GM21447 (cell line): ENCODE data around the gene SHC3.

Experiments
- ATAC-seq: cut with Tn5 transposase; IDR thresholded peaks from one replicate; pipeline ENCODE4 v1.9.1; 2021; ENCODE audit not compliant: unreplicated experiment

SHC3 gene

DNA sequence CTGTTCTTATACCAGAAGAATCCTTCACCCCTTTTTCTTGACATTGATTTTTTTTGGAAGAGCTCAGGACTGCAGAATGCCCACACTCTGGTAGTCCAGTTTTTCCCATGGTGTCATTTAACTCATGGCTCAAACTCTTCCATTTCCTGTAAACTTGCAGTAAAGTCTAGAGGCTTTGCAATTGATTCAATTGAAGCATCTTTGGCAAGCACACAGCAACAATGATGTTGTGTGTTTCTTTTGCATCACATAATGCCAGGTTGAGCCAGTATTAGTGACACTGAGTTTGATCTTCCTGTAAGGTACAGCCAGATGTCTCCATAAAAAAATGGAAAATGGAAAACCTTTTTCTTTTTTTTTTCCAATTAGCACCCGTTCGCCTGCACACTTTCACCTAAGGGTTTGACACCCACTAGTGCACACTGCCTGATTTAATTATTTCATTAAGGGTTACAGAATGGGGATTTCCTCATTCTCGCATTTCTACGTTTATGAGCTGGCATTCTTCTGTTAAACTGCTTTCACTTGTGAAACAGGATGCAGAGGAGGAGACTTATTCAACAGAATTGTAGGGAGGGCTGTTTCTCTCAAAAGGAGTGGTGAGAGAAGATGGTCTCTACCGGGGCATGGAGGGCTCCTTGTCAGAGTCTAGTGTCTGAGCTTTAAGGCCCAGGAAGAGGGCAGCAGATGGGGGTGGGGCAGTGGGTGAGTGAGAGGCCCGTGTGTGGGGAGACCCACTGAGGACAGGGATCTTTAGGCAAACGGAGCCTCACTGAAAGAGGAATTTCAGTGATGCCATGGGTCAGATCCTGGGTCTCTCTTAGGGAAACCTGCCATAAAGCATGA lies 189.6 kb downstream of the SHC3 start:
- ATAC-seq, result no peak

DNA sequence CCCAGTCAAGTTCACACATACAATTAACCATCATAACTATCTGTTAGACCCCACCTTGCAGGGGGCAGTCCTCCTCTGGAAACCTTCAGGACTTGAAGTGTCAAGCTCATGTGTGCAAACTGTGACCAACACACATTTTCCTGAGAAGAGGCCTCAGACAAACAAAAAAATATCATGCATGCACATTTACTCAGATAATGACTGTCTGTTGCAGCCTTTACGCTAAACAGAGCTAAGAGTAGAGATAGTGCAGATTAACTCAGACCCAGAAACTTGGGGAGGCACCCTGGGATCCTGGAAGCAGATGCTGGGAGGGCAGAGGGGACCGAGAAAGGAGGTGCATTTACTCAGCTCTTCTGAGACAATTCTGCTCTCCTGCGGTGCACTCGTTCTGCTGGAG lies 191.0 kb downstream of the SHC3 start:
- no peak for ATAC-seq

DNA sequence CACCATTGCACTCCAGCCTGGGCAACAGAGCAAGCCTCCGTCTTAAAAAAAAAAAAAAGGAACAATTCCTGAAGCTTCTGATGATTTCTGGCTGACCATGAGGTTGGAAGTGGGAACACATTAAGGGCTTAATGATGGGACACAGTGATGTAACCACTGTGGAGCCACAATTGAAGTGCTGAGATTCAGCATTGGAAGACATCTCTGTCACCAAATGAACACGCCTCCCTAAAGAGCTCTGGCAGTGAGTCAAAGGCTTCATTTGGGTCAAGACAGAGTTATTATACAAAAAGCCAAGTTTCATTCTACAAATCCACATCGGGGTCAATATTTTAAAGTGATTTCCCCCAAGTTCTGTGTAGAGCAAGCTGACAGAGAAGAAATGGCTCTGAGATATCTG lies 191.8 kb downstream of the SHC3 start:
- no peak for ATAC-seq

DNA sequence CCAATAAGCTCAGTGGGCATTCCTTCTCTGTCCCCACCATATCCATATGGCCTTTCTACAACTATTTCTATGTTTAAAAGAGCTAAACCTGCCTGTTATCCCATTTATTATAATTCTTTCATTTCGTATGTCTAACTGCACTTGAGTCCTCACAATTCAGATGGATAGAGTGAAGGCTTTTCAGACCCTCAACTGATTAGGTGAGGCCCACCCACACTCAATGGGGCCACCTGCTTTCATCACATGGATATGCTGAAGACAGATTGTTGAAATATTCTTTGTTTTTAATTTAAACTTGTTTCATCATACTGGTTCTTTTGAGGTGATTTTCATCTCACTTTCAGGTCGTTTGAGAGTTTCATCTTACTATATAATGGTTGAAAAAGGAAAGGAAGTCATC lies 193.0 kb downstream of the SHC3 start:
- no peak for ATAC-seq

DNA sequence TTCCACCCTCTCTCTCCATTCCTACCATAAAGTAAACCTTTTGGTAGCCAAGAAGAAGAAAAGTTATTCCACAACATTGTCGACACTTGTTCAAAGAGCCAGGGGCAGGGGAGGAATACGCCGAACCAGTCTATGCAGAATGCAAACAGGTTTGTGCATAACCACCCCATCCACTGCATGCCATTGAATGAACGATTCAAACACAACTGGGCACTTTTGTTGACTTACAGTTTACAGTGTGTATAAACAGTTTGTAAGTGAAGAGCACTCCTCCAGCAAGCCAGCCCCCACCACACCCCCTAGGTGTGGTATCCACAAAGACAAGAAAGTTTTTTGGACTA lies 194.1 kb downstream of the SHC3 start:
- no peak for ATAC-seq

DNA sequence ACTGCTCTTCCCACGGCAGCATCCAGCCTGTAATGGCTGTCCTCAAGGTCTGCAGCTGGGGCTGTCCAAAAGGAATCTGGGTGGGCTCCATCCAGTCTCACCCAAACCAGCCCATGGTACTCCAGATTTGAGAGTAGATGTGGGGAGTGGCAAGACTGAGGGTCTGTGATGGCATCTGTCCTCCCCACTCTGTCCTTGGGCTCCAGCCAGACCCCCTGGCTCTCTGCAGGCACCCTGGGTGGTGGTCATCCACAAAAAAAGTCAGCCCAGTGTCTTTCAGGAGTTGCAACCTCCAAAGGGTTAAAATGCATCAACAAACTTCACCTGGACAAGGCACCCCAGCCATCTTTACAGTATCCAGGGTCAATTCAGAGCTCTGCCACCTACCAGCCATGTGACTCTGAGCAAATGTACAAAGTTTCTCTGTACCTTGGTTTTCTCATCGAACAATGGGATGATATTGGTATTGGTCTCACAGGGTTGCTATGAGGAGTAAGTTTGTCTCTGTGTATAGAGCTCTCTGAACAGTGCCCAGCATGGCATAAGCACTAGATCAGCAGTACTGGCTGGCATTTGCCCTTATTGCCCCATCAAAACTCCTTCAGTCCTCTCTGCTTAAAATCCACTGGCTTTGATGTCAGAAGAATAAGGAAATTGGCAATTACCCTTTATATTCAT lies 194.6 kb downstream of the SHC3 start:
- ATAC-seq, result no peak

DNA sequence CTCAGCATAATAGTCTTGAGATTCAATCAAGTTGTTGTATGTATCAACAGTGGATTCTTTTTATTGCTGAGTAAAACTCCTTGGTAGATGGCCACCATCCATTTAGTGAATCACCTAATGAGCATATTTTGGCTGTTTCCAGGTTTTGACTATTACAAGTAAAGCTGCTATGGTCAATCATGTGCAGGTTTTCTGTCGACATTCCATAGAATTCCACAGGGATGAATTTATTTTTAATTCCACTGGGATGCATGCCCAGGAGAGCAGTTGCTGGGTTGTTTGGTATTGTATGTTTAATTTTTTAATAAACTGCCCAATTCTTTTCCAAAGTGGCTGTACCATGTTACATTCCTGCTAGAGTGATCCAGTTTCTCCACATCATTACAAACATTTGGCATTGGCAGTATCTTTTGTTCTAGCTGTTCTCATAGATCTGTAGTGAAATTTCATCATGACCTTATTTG lies 197.8 kb downstream of the SHC3 start:
- no peak for ATAC-seq

DNA sequence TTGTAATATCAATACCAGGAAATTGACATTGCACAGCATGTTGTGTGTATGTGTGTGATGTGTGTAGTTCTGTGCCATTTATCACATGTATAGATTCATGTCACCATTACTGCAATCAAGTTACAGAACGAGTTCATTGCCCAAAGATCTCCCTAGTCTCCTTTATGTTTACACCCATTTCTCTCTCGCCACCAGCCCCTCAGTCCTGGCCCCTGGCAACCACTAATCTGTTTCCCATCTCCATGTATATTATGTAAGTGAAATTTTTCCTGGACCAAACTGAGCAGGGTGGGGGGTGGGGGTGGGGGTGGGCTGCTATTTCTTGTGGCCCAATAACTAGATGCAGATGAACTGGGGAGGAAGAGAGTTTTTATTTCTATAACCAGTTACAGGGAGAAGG lies 198.8 kb downstream of the SHC3 start:
- no peak for ATAC-seq

DNA sequence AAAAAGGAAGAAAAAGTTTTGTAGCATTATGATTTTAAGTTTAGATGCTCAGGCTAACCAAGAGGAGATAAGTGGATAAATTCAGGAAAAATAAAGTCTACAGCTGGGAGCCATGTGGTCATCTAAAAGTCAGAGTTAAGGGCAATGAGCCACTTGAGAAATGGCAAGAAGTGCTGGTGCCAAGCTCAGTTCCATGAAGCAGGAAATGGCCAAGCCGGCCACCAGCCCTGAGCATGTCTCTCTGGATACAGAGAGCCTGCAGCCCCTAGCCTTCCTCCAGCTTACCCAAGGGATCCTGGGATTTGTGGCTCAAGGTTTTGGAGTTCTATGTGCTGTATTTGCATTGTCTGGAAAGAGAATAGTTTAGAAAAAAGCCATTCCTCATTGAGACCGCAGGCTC lies 199.6 kb downstream of the SHC3 start:
- ATAC-seq, result no peak

DNA sequence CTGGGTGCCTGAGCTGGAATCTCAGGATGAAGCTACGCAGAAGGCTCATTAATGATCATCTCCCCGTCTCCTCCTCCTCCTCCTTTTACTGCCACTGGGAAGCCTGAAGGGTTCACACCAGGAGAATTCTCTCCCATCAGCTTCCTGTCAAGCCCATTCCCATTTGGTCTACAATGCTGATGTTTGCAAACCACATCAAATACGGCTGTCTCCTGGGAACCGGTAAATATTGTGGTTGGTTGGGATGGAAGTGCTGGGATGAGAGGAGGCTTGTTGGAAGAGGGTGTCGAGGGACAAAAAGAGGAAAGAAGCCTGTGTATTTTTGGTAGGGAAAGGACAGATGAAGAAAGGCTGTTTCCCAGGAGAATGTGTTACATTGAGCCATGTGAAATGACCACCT lies 200.6 kb downstream of the SHC3 start:
- no peak for ATAC-seq

DNA sequence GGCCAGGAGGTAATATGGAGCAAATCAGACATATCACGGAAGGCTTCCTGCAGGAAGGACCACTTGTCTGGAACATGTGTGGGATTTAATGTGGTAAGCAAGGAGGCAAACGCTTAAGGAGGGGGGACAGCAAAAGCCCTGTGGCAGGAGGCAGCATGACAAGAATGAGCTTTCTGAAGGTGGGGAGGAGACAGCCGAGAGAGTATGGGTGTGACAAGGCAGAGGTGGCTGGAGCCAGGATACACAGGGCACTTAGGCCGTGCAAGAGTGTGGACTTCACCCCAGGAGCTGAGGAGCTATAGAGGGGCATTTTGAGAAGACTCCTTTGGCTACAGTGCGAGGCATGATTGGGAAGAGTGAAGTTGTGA lies 201.7 kb downstream of the SHC3 start:
- no peak for ATAC-seq

DNA sequence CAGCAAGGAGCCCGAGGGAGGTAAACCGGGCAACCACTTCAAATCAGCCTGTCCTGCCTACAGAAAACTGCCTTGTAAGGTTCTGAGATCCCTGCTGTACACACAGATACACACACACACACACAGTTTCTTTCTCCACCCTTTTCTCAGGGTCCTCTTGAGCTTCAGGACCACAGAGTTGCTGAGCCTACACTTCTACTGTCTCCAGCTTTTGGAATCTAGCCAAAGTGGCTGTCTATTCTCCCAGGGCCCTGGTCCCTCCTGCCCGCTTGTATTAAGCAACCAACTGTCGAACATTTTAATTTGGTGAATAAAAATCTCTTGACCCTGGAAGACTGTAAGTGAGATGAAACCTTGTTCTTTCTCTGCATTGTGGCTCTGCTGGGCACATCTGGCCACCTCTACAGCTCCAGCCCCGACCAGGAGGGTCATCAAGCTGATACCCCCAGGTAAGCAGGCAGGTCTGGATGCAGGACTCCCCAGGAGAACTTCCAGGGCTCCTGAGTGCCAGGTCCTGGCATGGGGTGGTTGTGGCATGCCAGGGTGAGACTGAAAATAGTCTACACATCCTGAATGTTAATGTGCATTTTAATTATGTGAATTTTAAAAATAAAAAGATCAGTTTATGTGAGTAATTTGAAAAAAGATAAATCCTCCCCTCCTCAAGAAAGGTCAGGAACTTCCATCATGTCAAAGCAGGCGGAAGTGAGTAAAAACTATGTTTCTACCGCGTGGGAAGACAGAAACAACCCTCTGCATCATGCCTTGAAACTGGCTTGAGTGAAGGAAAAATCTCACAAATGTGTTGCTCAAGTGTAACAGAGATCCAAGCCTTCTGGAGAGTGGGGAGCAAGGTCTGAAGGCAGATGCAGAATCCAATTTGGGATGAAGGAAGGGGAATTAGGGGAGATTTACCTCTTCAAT lies 202.4 kb downstream of the SHC3 start:
- no peak for ATAC-seq

DNA sequence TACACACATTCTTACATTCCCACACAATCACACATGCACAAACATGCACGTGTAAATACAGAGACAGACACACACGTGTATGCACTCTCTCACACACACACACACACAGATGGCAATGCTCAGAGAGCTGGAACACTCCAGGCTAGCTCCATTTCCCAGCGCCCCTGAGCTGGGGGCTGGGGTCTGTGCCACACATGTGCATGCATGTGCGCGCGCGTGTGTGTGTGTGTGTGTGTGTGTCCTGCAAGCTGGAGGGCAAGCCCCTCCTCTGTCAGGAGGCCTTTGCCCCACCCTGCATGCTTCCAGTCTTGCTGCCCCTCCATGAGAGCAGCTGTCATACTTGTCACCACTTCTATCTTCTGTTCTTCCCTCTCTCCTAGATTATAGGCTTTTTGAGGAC lies 204.0 kb downstream of the SHC3 start:
- ATAC-seq, result no peak

DNA sequence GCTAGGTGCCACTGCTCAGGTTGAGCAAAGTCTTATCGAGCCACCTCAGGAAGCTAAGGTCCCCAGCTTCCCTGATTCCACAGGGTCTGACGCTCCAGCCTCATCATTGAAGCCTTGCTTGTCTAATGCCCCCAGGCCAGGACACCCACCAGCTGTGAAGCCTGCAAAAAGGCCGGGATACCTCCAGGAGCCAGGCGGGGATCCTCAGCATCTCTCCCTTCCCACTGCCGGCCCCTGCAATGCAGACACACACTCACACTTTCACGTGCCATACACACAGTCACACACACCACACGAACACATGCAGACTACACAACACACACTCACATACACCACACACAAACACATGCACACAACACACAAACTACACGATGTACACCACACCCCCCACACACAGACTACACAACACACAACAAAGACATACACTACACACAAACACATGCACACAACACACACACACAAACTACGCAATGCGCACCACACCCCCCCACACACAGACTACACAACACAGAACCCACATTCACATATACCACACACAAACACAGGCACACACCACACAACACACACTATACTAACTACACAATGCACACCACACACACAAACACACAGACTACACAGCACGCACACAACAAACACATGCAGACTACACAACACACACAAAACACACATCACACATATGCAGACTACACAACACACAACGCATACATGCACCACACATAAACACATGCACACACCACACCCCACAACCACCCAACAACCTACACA lies 205.2 kb downstream of the SHC3 start:
- no peak for ATAC-seq

DNA sequence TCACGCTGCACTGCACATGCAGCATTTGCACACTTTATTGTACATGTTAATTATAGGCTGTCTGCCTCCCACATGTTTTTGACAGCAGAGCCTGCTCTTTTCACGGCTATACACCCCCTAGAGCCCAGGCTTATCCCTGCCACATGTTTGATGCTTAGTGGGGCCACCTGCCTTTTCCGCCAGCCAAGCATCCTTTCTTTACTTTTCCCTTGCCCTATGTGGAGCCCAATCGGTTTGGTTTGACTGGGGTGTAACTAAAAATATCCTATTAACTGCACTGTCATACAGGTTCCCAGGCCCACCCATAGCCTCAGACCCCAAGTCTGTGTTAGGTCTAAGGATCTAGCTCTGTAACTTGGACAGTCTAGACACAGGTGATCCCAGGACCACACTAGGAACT lies 206.2 kb downstream of the SHC3 start:
- ATAC-seq, result no peak

DNA sequence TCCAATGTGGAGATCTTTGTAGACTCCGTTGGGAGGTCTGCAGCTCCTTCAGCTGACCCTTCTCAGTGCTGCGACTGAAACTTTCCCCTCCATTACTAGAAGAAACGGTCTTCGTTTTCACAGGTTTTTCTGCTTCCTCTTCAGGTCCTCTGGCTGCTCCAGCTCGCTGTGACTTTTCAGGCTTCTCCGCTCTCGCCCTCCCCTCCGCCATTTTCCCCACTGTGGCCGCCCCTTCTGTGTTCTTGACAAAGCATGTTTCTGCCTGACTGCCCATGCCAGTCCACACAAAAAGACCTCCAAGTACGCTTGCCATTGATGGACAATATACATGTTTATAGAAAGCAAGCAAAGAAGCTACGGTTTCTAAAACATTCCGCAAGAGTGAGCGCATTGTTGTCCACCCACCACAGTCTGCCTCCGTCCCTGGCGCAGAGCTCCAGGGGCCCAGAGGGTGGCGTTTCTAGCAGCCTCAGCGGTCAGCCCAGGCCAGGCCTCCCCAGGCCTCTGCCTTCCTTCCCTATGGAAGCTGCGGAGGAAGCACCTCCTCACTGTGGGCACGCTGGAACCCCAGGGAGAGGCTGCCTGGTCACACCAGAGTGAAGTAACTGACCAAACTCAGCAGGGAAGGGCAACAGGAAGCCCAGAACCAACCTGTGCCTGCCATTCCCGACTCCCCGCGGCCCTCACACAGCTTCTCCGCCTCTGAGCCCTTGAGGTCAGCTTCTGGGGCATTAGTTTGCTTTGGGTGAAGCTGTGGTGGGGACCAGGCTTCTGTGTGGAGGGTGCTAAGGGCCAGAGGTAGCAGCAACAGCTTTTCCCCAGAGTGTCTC lies 207.3 kb downstream of the SHC3 start:
- ATAC-seq, result no peak

DNA sequence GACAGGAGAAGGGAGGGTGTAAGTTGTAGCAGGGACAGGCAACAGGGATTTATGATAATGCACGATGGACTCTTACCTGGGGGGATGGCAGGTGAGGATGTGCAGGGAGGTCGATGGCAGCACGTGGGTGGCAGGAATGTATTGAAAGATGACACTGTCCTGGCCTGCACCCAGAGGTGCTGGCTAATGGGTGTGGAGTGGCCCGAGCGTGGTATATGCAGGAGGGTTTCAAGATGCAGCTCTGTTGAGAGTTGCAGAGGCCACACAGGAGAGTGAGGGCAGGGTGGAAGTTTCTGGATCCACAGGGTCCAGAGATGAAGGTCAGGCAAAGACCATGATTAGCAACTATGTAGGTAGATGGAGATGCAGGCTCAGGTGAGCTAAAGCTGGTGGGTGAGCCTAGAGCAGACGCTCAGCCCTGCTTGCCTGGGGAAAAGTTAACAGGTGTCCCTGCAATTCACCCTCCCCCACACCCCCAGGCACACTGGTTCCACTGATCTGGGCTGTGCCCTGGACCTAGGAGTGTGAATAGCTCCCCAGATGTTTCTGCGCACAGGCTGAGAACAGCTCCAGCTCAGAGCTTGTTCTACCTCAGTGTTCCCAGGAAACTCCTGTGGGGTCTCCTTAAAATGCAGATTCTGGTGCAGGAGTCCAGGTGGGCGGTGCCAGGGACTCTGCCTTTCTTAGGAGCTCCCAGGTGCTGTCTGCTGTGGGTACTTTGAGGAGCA lies 208.8 kb downstream of the SHC3 start:
- no peak for ATAC-seq

DNA sequence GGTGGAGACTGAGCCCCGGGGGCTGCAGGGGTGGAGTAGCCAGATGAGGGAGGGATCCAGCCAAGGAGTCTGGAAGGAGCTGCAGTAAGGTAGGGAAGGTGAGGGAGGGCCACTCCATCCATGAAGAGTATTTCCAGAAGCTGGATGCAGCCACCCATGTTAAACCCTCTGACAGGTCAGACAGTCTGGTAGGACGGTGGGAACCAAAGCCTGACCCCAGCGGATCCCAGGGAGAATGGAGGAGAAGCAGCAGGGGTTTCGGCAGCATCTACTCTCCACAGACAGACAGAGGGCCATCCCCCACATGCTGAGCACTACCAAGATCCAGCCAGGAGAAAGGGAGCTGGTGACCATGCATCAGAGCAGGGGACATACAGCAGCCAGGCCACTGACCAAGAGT lies 209.8 kb downstream of the SHC3 start:
- ATAC-seq, result no peak

DNA sequence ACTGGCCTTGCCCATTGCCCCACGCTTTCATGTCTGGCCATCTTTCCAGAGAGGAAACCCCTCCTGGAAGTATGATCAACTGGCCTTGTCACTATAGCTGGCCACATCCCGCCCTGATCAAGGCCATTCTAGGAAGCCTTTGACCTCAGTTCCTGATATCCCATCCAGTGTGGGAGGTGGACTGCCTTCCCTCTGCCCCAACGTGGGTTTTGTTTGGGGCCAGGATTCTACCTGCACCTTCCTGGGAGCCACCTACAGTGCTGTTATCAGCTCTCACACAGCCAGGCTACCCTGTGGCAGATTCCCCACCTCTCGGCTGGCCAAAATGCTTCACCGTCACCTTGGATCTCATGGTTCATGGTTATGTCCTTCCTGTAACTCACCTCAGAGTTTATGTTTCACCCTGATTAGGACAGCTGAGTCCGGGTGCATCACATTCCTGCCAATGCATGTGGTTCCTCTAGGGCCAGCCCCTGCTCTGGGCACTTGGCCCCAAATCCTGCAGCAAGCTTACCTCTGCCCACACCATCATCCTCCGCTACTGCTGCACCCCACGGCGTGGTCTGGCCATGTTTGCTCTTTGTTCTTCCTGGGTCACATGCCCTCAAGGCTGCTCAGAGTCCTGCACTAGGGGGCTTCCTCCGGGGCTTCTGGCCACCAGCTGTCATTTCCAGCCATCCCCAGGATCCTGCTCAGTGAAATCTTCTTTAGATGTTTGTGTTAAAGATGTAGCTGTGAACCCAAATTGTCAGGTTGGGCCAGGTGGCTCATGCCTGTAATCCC lies 211.5 kb downstream of the SHC3 start:
- ATAC-seq, result no peak
